Type B pancreatic cell (in vitro differentiated cells): Measurements from ENCODE around the gene PLA2G4C. TPM values are rescaled to one million over a fixed set of nuclear protein-coding genes. Genes with fewer than 3 reads are reported as not detected.

Experiments
- DNase-seq: peaks from one replicate; pipeline ENCODE4 v3.0.0; 2021; ENCODE audit warnings: mixed read lengths; ENCODE audit not compliant: unreplicated experiment; ENCODE audit errors: extremely low spot score
- H3K27ac Mint-ChIP-seq: 2 replicates; pipeline ENCODE4 v1.8.0; 2021; ENCODE audit warnings: mild to moderate bottlenecking, mixed read lengths
- H3K27me3 Mint-ChIP-seq: 2 replicates; pipeline ENCODE4 v1.8.0; 2021; ENCODE audit warnings: mixed read lengths
- H3K36me3 Mint-ChIP-seq: 2 replicates; pipeline ENCODE4 v1.8.0; 2021; ENCODE audit warnings: mixed read lengths
- H3K4me1 Mint-ChIP-seq: one replicate; pipeline ENCODE4 v1.8.0; 2021; ENCODE audit warnings: mixed read lengths; ENCODE audit not compliant: unreplicated experiment
- H3K4me3 Mint-ChIP-seq: 2 replicates; pipeline ENCODE4 v1.8.0; 2021; ENCODE audit warnings: mild to moderate bottlenecking, mixed read lengths
- H3K9me3 Mint-ChIP-seq: 2 replicates; pipeline ENCODE4 v1.8.0; 2021; ENCODE audit warnings: mixed read lengths
- CTCF ChIP-seq: fragments of 200-600 bp; sonication (generic); conservative IDR thresholded peaks from 2 replicates; pipeline ENCODE4 v1.5.0; 2021; ENCODE audit warnings: antibody characterized with exemption, mild to moderate bottlenecking
- total RNA-seq: library from RNA; stranded (reverse); gene quantifications from 2 replicates; pipeline ENCODE4 v1.2.1, GENCODE V29; 2021; ENCODE audit warnings: low replicate concordance

PLA2G4C gene
- total RNA-seq, 1 donor from 2014 or later = 1.1 TPM

GRCh38 chr19:48030073-48030472, 80.5 kb downstream of the PLA2G4C start:
- Mint-ChIP-seq H3K27ac (no peak overlapping the region), H3K4me3 (no peak overlapping the region), H3K9me3 (no peaks in the 10 kb centered on the region), H3K4me1 (no peaks in the 10 kb centered on the region), H3K27me3 (peaks cover 51% of the 10 kb centered on the region), H3K36me3 (no peaks in the 10 kb centered on the region)
- no peak for DNase-seq
- no peak for TF ChIP-seq CTCF

GRCh38 chr19:48029431-48029830, 81.2 kb downstream of the PLA2G4C start:
- peaks cover 54% of the 10 kb centered on the region for H3K27me3 Mint-ChIP-seq
- no peak overlapping the region for H3K27ac Mint-ChIP-seq
- TF ChIP-seq CTCF = no peak
- DNase-seq = no peak
- H3K9me3 Mint-ChIP-seq = no peaks in the 10 kb centered on the region
- no peak overlapping the region for H3K4me3 Mint-ChIP-seq
- no peaks in the 10 kb centered on the region for H3K36me3 Mint-ChIP-seq
- no peaks in the 10 kb centered on the region for H3K4me1 Mint-ChIP-seq

- TF ChIP-seq CTCF = no peak
- Mint-ChIP-seq H3K36me3 (no peaks in the 10 kb centered on the region), H3K4me1 (no peaks in the 10 kb centered on the region), H3K27me3 (peaks cover 58% of the 10 kb centered on the region), H3K27ac (no peak overlapping the region), H3K4me3 (no peak overlapping the region), H3K9me3 (no peaks in the 10 kb centered on the region)
- DNase-seq = no peak
These were observed 85.1 kb downstream of the PLA2G4C start for GRCh38 chr19:48025480-48025879.

- TF ChIP-seq CTCF = no peak
- Mint-ChIP-seq H3K9me3 (no peaks in the 10 kb centered on the region), H3K4me3 (no peak overlapping the region), H3K27me3 (peaks cover 57% of the 10 kb centered on the region), H3K27ac (no peak overlapping the region), H3K36me3 (no peaks in the 10 kb centered on the region), H3K4me1 (no peaks in the 10 kb centered on the region)
- DNase-seq = no peak
These were observed 87.1 kb downstream of the PLA2G4C start for GRCh38 chr19:48023518-48023917.

- Mint-ChIP-seq H3K27me3 (peaks cover 61% of the 10 kb centered on the region), H3K9me3 (no peaks in the 10 kb centered on the region), H3K4me1 (no peaks in the 10 kb centered on the region), H3K4me3 (no peak overlapping the region), H3K27ac (no peak overlapping the region), H3K36me3 (no peaks in the 10 kb centered on the region)
- no peak for DNase-seq
- no peak for TF ChIP-seq CTCF
These were observed 87.6 kb downstream of the PLA2G4C start for GRCh38 chr19:48023011-48023410.

GRCh38 chr19:48020686-48021085, 89.9 kb downstream of the PLA2G4C start:
- DNase-seq = no peak
- no peak overlapping the region for H3K27ac Mint-ChIP-seq
- no peaks in the 10 kb centered on the region for H3K36me3 Mint-ChIP-seq
- no peak overlapping the region for H3K4me3 Mint-ChIP-seq
- H3K27me3 Mint-ChIP-seq = peaks cover 62% of the 10 kb centered on the region
- no peaks in the 10 kb centered on the region for H3K9me3 Mint-ChIP-seq
- H3K4me1 Mint-ChIP-seq = no peaks in the 10 kb centered on the region
- no peak for TF ChIP-seq CTCF
